Right cardiac atrium (tissue), 5 donors: ENCODE results near the gene GSK3A. TPM values are rescaled to one million over a fixed set of nuclear protein-coding genes. Genes with fewer than 3 reads are reported as not detected.
A peak's percentile ranks its signal among the peaks of the same experiment; 100 is the strongest.

Source experiments
- ATAC-seq, 2 donors: fragments of 200-7000 bp; cut with Tn5 transposase; one replicate each; pipeline versions ENCODE4 v1.8.0 to v1.9.1; 2020; ENCODE audit warnings: moderate library complexity in 2 of 2, mild to moderate bottlenecking in 1 of 2
- DNase-seq, 3 donors: peaks; one replicate each; pipeline ENCODE4 v3.0.0-alpha.2; 2020
- H3K27ac ChIP-seq: one replicate; pipeline ENCODE4 v1.5.1; 2013; ENCODE audit warnings: mild to moderate bottlenecking, low read length, control low read depth, moderate library complexity
- H3K27me3 ChIP-seq: one replicate; pipeline ENCODE4 v1.6.1; 2013; ENCODE audit not compliant: control insufficient read depth, insufficient read depth
- H3K4me1 ChIP-seq: one replicate; pipeline ENCODE4 v1.6.1; 2013; ENCODE audit warnings: low read length; ENCODE audit not compliant: control insufficient read depth, insufficient read depth
- H3K4me3 ChIP-seq: one replicate; pipeline ENCODE4 v1.5.1; 2013; ENCODE audit warnings: low read length, control low read depth
- H3K9me3 ChIP-seq: one replicate; pipeline ENCODE4 v1.6.1; 2013; ENCODE audit warnings: low read length; ENCODE audit not compliant: control insufficient read depth
- WGBS: extraction: QIAGEN DNeasy Blood & Tissue Kit; methylation state at CpG from one replicate; pipeline ENCODE4 v1.1.7; 2013; 5-methylcytosine and 5-hydroxymethylcytosine counted together
- intact Hi-C, 4 donors: fragments of 100-400 bp; cut with DNase I; formaldehyde crosslinking; loops; one replicate each; pipeline versions ENCODE4 v1.11.0 to v1.14.0; 2022 to 2023
- polyA plus RNA-seq: library from polyadenylated mRNA; stranded (reverse); fragments of 200-250 nt; gene quantifications from one replicate; pipeline ENCODE4 v1.2.3, GENCODE V29; 2013
- total RNA-seq, 4 donors: library from RNA; stranded (reverse); fragmentation: NEBNext Ultra II Directional; extraction: Animal tissue kit (Norgen Biotek cat#: 25700); gene quantifications; one replicate each; pipeline ENCODE4 v1.2.1, GENCODE V29; 2021
- donor health status: healthy with polysubstance abuse.
- donor health status: DM: no; HTN: yes; CAD: no.
- donor health status: DM: no; HTN: no; CAD: no.
- donor health status: DM: no; HTN: yes; CAD: no; lungs with severe emphysema.
- donor health status: DM: yes; HTN: yes; CAD: no.

Gene GSK3A
- total and polyA plus RNA-seq, 5 donors = 32.0 to 46.5 (median 36.2) TPM

DNA sequence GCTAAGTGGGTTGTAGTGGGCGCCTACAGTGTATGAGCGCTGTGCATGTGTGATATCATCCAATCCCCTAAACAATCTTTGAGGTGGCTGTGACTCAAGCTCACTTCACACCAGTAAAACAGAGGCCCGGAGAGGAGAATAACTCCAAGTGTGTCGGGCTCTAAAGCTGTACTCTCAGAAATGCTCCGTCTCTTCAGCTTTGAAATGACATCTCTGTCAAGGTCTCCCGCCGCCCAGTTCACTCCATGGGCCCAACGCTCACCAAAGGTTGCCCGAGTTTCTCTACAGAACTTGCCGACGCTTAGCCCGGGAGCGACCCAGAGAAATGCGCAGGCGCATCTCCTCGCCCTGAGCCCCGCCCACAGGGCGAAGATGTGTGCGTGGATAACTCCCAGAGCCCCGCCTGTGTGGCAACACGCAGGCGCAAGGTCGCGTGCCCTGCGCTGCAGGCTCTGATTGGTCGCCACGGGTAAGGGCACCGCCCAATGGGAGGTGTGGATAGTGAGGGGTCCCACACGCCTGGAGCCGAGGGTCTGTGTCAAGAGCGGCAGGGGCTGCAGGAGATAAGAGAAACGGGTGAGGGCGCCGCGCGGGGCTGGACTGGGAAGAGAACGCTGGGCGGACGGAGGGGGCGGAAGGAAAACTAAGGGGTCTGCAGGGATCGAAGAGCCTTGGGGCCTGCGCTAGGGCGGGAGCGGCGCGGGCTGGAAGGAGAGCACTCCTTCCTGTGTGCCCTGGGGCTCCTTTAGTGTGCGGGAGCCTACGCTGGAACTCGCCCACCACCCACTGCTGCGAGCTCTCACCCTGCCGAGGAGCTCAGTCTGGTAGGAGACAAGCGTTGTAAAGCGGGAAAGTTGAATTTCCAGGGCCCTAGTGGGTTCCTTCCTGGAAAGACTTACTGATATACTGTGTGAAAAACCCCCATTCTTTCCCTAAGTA is 22.3 kb downstream of the GSK3A start, which contains the start of gene ZNF526:
Gene ZNF526, plus strand, starts transcription at position 501 of the 939 bp plus-strand sequence. CDS start 4,092 bp downstream, outside the sequence.
- peaks cover 11% of the 10 kb centered on the region for H3K4me1 ChIP-seq
- intact Hi-C loops = no loop called here

DNA sequence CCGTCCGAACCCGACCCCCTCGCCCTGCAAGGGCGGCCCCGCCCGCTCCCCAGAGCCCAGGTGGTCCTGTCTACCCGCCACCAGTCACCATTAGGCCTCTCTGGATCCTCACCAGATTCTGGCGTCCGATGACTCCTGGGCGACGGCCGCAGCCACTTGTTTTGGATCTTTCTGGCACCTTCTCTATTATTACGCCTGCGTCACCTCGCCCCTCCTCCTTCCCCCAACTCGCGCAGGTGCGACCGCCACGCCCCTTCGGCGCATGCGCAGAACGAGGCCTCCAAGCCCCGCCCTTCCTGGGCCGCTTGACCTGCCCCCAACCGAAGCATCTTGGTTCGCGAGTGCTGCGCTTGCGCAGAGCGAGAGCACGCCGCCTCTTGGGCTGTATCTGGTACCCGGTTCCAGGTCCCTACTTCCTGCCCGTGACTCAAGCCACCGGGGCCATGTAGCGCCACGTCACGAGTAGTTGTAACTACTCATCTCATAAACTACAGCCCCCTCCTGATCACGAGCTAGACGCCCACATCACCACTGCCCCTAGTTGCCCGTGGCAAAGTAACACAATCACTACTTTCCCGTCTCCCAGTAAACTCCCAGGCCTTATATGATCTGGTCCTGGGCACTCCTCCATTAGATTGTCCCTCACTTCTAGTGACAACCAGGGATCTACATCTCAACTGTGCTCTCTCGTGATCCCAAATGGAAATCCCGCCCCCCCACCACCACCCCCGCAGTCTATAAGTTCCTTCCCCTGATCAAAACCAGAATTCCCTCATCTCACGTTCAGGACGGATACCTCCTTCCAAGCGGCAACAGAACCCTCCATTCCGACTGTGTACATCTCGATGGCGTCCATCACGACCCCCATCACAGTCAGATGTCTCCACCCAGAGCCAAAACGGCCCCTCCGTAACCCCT is 24.6 kb downstream of the GSK3A start, which contains the start of gene DEDD2:
Gene DEDD2, minus strand, starts transcription at position 158 of the 918 bp plus-strand sequence. CDS start 670 bp downstream, outside the sequence.
- Histone ChIP-seq H3K4me1 (peaks cover 11% of the 10 kb centered on the region), H3K27ac (peak within 1 kb of the TSS; percentile 86), H3K4me3 (peak within 1 kb of the TSS; percentile 80), H3K9me3 (no peaks in the 10 kb centered on the region), H3K27me3 (no peaks in the 10 kb centered on the region)
- WGBS = 17% methylated on average over 57 of the region's 57 CpGs
- DNase-seq (peak; percentile 98 to 99 (median 98)), ATAC-seq (peak; percentile 89 to 90)
- intact Hi-C loops = no loop called here

More for the DNA sequence above, 22.3 kb downstream of the GSK3A start, which contains the start of gene ZNF526:
- Histone ChIP-seq H3K27ac (peak within 1 kb of the TSS; percentile 70), H3K4me3 (peak within 1 kb of the TSS; percentile 48), H3K9me3 (no peaks in the 10 kb centered on the region), H3K27me3 (no peaks in the 10 kb centered on the region)
- under 1% methylated on average over 53 of the region's 53 CpGs for WGBS
- ATAC-seq (peak; percentile 94 to 95), DNase-seq (peak; percentile 98 to 99 (median 99))

GRCh38 chr19:42216653-42217519 is 25.5 kb downstream of the GSK3A start:
- 2% methylated on average over 79 of the region's 79 CpGs for WGBS
- DNase-seq (peak; percentile 46 to 82 (median 75)), ATAC-seq (peak; percentile 24 to 36)
- H3K4me3 ChIP-seq = peak overlapping the region; percentile 80
- intact Hi-C loops = no loop called here
- H3K27ac ChIP-seq = peak overlapping the region; percentile 65
- H3K4me1 ChIP-seq = peaks cover 11% of the 10 kb centered on the region
- no peaks in the 10 kb centered on the region for H3K9me3 ChIP-seq
- H3K27me3 ChIP-seq = no peaks in the 10 kb centered on the region

DNA sequence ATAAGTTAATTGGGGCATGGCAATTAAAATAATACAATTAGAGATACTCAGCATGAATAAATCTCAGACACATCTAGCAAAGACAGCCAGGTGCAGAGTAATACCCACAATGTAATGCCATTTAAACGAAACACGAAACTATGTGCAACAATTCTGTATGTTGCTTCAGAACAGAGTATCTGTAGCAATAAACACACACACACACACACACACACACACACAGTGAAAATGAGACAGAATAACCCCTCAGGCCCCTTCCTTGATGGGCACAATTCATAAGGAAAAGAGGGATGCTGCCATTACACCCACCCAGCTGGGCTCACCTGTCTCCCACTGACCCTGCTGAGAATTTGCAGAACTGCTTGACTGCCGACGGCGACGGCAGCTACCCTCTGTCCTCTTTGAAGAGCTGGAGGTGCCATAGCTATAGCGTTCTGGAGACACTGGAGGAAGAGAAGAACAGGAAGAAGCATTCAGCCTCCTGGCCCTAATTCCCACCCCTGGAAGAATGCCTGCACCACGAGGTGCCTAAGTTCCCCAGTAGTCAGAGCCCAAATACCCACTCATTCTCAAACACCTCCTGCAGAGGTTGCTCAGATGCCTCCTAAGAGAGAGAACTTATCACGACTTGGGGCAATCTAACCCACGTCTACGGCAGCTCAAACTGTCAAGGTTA is 27.5 kb downstream of the GSK3A start:
- DNase-seq (peak in 1 of 3 donors; percentile 13), ATAC-seq (no peak)
- intact Hi-C loops = no loop called here
- no peaks in the 10 kb centered on the region for H3K9me3 ChIP-seq
- H3K4me1 ChIP-seq = peaks cover 9% of the 10 kb centered on the region
- 81% methylated on average over 11 of the region's 11 CpGs for whole genome bisulfite sequencing
- no peak overlapping the region for H3K4me3 ChIP-seq
- no peaks in the 10 kb centered on the region for H3K27me3 ChIP-seq
- H3K27ac ChIP-seq = no peak overlapping the region

DNA sequence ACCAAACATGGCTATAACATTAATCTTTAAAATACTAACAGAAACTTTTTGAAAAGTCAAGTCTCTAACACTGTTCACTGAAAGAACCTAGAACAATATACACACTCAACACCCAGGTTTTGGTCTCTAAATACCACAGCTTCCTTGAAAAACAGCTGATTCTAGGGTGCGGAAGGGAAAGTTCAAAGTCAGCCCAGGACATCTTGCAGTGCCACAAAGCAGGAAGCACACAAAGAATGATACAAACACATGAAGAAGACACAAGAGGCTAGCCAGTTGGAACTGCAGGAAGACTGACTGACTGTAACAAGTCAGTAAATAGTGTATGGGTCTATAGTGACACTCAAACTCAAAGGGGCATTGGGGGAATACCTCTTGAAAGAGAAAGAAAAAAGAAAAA is 29.5 kb downstream of the GSK3A start:
- H3K27ac ChIP-seq = no peak overlapping the region
- no peaks in the 10 kb centered on the region for H3K9me3 ChIP-seq
- peaks cover 7% of the 10 kb centered on the region for H3K4me1 ChIP-seq
- ATAC-seq (no peak), DNase-seq (no peak)
- no peak overlapping the region for H3K4me3 ChIP-seq
- WGBS = 87% methylated on average over 1 of the region's 1 CpG
- H3K27me3 ChIP-seq = no peaks in the 10 kb centered on the region
- intact Hi-C loops = no loop called here

GRCh38 chr19:42208612-42209011 is 33.8 kb downstream of the GSK3A start:
- no peaks in the 10 kb centered on the region for H3K9me3 ChIP-seq
- no peak overlapping the region for H3K4me3 ChIP-seq
- ATAC-seq = no peak
- intact Hi-C loops = no loop called here
- no peaks in the 10 kb centered on the region for H3K27me3 ChIP-seq
- H3K4me1 ChIP-seq = no peaks in the 10 kb centered on the region
- DNase-seq = no peak
- WGBS = 89% methylated on average over 11 of the region's 11 CpGs
- H3K27ac ChIP-seq = no peak overlapping the region

- Histone ChIP-seq H3K4me3 (no peak overlapping the region), H3K27ac (no peak overlapping the region), H3K9me3 (no peaks in the 10 kb centered on the region), H3K27me3 (no peaks in the 10 kb centered on the region), H3K4me1 (no peaks in the 10 kb centered on the region)
- DNase-seq (no peak), ATAC-seq (no peak)
- intact Hi-C loops = no loop called here
- 78% methylated on average over 6 of the region's 6 CpGs for WGBS
These were observed 34.6 kb downstream of the GSK3A start for GRCh38 chr19:42207767-42208271.

DNA sequence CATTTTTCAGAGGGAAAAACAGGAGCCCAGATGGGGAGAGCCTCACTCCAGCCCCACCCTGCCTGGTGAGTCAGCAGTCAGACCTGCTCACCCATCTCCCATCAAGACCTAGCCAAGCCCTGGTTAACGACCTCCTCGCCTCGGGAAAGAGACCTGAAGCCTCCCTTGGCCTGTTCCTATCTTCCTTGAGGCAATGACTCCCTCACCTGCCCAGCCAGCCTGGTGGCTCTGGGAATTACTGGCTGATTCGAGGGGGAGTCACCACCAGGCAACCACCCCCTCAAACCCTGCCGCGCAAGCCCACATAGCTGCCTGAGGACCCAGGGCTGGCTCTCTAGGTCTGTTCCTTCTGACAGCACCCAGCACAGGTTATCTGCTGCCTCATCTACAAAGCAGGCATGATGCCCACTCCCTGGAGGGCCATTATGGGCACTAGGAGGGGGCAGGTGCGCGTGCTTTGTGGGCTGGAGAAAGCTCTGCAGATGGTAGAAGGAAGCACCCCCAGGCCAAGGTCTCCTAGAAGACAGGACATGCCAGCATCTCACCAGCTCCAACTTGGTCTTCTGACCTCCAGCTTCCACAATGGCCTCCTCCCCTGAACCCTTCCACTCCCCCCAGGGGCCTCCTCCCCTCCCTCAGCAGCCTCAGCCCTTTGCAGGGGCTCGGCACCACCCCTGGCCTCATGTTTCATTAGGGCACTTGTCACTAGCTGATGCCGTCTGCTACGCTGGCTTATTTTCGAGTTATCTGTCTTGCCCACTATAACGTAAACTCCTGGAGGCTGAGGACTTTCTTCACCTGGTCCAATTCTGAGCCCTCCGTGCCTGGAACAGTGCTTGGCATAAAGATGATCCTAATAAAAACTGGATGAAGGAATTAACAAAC is 35.3 kb downstream of the GSK3A start:
- H3K9me3 ChIP-seq = no peaks in the 10 kb centered on the region
- intact Hi-C loops = no loop called here

DNA sequence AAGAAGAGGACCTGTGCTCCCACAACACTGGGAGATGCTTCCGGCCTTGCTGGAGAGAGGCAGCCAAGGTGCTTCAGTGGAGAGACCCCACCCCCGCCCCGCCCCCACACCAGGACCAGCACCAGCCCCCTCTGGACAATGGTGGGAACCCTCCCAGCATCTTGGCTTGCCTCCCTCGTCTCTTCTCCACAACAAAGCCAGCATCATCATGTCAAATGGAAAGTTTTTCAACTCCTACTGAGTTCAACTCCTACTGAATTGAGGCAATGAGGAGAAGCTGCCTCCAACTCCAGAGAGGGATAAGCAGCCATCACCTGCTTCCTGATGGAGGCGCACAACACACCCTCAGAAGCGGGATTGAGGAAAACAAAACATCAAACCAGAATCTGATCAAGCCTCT is 37.7 kb downstream of the GSK3A start:
- H3K9me3 ChIP-seq = no peaks in the 10 kb centered on the region
- no peak overlapping the region for H3K27ac ChIP-seq
- intact Hi-C loops = no loop called here
- no peak overlapping the region for H3K4me3 ChIP-seq
- WGBS = 82% methylated on average over 6 of the region's 6 CpGs
- ATAC-seq = no peak
- DNase-seq = no peak
- H3K4me1 ChIP-seq = peaks cover 4% of the 10 kb centered on the region
- H3K27me3 ChIP-seq = no peaks in the 10 kb centered on the region

More for the DNA sequence above, 35.3 kb downstream of the GSK3A start:
- Histone ChIP-seq H3K4me1 (no peaks in the 10 kb centered on the region), H3K27me3 (no peaks in the 10 kb centered on the region), H3K4me3 (no peak overlapping the region), H3K27ac (no peak overlapping the region)
- ATAC-seq (no peak), DNase-seq (no peak)
- WGBS = 91% methylated on average over 14 of the region's 14 CpGs
